SK-N-MC (cell line): ENCODE data around the gene PTPRN2.

Experiments used
- DNase-seq: peaks from one replicate; pipeline ENCODE4 v3.0.0-alpha.2; 2011; ENCODE audit warnings: low read depth, low spot score
- H3K27ac ChIP-seq: fragments of 200-600 bp; sonication (generic); 2 replicates; pipeline ENCODE4 v1.5.1; 2016; ENCODE audit warnings: mixed run types
- H3K36me3 ChIP-seq: fragments of 200-600 bp; sonication (generic); 2 replicates; pipeline ENCODE4 v1.6.1; 2017; ENCODE audit warnings: antibody characterized with exemption, low read length, mixed read lengths; ENCODE audit not compliant: insufficient read depth
- H3K4me3 ChIP-seq: fragments of 200-600 bp; sonication (generic); 2 replicates; pipeline ENCODE4 v1.5.1; 2016
- H3K9ac ChIP-seq: fragments of 200-600 bp; sonication (generic); 2 replicates; pipeline ENCODE4 v1.8.0; 2017; ENCODE audit warnings: mixed run types, mixed read lengths; ENCODE audit not compliant: insufficient read length
- H3K9me3 ChIP-seq: fragments of 200-600 bp; sonication (generic); 2 replicates; pipeline ENCODE4 v1.6.1; 2017; ENCODE audit warnings: low read depth, mild to moderate bottlenecking, antibody characterized with exemption, low read length, moderate library complexity, mixed read lengths
- EZH2 ChIP-seq: fragments of 200-600 bp; sonication (generic); IDR thresholded peaks from one replicate; pipeline ENCODE4 v1.6.1; 2017; ENCODE audit warnings: antibody characterized with exemption
- FOXP2 ChIP-seq: optimal IDR thresholded peaks from 2 replicates; pipeline ENCODE3; 2011; ENCODE audit warnings: mild to moderate bottlenecking, moderate library complexity; ENCODE audit not compliant: insufficient read depth; ENCODE audit errors: extremely low read length, control extremely low read depth
- POLR2AphosphoS5 ChIP-seq: IDR thresholded peaks from 2 replicates; pipeline ENCODE4 v1.6.1; 2012; ENCODE audit warnings: mild to moderate bottlenecking, low read depth, low read length, borderline replicate concordance

PTPRN2 gene

DNA sequence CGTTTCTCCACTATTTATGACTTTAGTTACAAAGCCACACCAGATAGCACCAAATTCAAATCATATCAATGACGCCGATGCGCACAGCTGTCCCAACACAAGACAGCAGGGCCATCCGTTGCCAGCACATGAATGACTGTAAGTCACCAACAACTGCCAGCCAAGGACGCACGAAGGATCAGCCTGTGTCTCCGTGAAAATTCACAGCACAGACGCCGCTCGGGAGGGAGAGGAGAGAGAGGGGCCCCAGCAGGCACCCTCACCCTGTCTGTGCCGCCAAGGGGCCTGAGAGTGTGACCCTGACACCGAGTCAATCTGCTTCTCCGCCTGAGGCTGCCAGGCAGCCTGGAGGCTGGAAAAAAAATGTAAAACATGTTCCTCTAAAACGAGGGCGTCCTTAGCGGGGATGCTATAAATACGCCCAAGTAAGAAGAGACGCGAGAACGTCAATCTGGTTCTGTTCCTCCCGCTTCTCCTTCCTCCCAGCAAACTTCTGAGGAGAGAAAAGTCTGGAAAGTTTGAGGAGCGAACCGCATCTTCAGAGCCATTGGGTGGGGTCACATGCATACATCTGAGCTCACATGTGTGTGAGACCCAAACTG lies 111.2 kb downstream of the PTPRN2 start:
- Histone ChIP-seq H3K36me3 (no peaks in the 10 kb centered on the region), H3K27ac (no peak overlapping the region), H3K4me3 (no peak overlapping the region), H3K9ac (no peak overlapping the region), H3K9me3 (no peaks in the 10 kb centered on the region)
- no peak for DNase-seq
- TF ChIP-seq POLR2AphosphoS5 (no peak), EZH2 (no peak), FOXP2 (no peak)

DNA sequence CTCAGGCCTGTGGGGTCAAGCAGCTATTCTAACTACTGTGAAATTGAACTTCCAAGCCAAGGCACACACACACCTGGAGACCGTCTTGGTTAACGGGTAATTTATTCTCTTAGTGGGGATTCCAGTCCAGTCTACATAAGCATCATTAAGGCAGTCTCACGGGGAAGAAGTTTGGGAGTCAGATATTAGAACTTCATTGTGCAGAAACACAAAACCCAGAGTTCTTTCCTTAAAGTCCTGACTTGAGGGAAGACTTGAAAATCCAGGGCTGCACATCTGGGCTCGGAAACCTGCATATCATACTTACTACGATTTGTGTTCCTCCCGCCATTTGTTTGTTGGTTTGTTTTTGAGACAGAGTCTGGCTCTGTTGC lies 112.0 kb downstream of the PTPRN2 start:
- DNase-seq = no peak
- no peaks in the 10 kb centered on the region for H3K9me3 ChIP-seq
- no peak overlapping the region for H3K9ac ChIP-seq
- no peak overlapping the region for H3K4me3 ChIP-seq
- TF ChIP-seq POLR2AphosphoS5 = no peak
- no peak for TF ChIP-seq EZH2
- no peak for TF ChIP-seq FOXP2
- no peaks in the 10 kb centered on the region for H3K36me3 ChIP-seq
- no peak overlapping the region for H3K27ac ChIP-seq

DNA sequence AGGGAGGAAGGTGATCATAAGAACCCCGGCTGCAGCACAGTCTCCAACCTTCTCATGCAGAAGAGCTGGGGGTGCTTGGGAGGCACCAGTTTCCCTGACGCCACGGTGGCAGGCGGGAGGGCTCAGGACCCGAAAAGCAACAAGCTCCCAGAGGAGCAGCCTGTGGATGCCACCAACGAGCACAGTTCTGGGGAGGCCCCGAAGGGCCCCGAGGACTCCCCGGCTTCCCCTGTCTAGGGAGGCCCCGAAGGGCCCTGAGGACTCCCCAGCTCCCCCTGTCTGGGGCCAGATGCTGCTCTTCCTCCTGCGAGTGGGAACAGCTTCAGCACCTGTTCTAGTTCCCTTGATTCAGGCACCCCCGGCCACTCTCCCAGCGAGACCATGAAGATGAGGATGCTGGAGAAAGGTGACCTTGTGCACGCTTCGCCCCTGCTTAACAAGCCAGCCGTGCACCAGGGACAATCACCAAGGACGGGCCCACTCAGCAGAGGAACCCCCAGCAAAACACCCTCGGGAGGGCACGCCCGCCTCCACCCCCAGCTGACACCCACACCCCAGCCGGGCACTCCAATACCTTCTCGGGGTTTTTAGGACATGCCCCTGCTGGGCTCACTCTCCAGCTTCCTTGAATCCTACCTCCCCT lies 112.5 kb downstream of the PTPRN2 start:
- Histone ChIP-seq H3K9me3 (no peaks in the 10 kb centered on the region), H3K9ac (no peak overlapping the region), H3K4me3 (no peak overlapping the region), H3K36me3 (no peaks in the 10 kb centered on the region), H3K27ac (no peak overlapping the region)
- no peak for DNase-seq
- no peak for TF ChIP-seq POLR2AphosphoS5

DNA sequence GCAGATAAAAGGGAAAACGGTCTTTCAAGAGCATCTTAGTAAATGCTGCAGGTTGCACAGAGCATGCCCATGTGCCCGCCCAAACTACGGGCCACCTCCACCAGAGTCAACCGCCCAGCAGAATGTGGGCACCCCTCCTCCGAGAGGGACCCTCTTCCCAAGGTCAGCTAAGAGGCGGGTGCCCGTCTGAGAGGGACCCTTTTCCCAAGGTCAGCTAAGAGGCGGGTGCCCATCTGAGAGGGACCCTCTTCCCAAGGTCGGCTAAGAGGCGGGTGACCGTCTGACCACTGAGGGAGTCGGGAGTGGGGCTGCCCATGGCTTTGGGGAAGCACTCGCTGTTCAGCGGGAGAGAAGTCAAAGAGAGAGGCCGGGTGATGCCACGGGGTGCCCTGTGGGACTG lies 113.1 kb downstream of the PTPRN2 start:
- no peak for TF ChIP-seq EZH2
- no peak for TF ChIP-seq POLR2AphosphoS5
- no peak for TF ChIP-seq FOXP2
- DNase-seq = no peak
- Histone ChIP-seq H3K9ac (no peak overlapping the region), H3K4me3 (no peak overlapping the region), H3K27ac (no peak overlapping the region), H3K36me3 (no peaks in the 10 kb centered on the region), H3K9me3 (no peaks in the 10 kb centered on the region)

DNA sequence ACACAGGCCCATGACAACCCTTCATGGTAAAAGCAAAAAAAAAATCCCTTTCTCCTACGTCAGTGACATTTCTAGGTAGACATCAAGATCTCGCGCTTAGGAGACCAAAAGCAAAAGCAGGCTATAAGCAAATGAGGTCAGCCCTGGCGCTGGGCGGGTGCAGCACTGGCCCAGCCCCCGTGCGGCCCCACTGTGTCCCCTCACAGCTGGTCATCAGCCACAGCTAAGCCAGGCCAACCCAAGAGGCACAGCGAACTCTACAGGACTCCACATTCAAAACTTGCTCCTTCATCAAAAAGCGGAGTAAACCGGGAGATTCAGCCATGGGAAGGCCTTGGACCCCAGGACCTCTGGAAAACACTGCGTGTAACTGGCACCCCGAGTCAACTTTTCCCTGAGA lies 113.7 kb downstream of the PTPRN2 start:
- H3K36me3 ChIP-seq = no peaks in the 10 kb centered on the region
- no peak overlapping the region for H3K4me3 ChIP-seq
- H3K9me3 ChIP-seq = no peaks in the 10 kb centered on the region
- H3K27ac ChIP-seq = no peak overlapping the region
- H3K9ac ChIP-seq = no peak overlapping the region
- DNase-seq = no peak
- TF ChIP-seq EZH2 = no peak
- no peak for TF ChIP-seq FOXP2
- TF ChIP-seq POLR2AphosphoS5 = no peak

DNA sequence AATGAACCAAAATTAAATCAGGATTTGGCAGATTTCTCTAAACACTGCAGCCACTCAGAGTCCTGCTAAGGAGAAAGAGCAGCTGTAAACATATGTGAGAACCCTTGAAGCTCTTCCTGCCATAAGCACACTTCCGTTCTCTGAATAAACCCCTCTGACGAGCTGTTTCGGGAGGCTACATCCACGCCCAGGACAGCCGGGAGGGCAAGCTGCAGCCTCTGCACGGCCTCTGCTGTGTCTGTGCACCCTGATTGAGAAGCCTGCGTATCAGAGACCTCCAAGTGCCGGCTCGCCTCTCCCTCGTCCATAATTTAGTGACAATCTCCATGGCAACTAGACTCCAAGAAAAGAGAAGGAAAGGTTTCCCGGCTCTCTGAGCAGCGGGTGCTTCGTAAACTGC lies 114.4 kb downstream of the PTPRN2 start:
- TF ChIP-seq FOXP2 (no peak), POLR2AphosphoS5 (no peak)
- H3K36me3 ChIP-seq = no peaks in the 10 kb centered on the region
- no peak overlapping the region for H3K9ac ChIP-seq
- H3K4me3 ChIP-seq = no peak overlapping the region
- H3K9me3 ChIP-seq = no peaks in the 10 kb centered on the region
- no peak overlapping the region for H3K27ac ChIP-seq
- DNase-seq = no peak

DNA sequence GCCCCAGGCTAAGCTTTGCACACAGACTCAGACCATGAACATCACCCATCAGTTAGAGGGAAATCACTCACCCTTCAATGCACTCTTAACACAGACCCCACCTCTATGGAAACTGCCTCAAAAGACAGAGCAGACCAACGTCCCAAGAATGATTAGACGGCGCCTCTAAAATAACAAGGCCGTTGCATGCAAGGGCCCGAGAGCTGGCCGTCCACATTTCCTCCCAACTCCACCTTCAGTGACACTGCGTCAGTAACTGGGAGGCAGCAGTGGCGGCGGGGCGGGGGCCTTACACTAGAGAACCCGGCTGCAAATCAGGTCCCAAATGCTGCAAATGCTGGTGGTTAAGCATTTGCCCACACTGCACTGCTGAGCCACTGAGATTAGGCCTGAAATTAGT lies 115.0 kb downstream of the PTPRN2 start:
- TF ChIP-seq POLR2AphosphoS5 (no peak), FOXP2 (no peak), EZH2 (no peak)
- H3K4me3 ChIP-seq = no peak overlapping the region
- H3K27ac ChIP-seq = no peak overlapping the region
- DNase-seq = no peak
- H3K9ac ChIP-seq = no peak overlapping the region
- H3K36me3 ChIP-seq = no peaks in the 10 kb centered on the region
- no peaks in the 10 kb centered on the region for H3K9me3 ChIP-seq

DNA sequence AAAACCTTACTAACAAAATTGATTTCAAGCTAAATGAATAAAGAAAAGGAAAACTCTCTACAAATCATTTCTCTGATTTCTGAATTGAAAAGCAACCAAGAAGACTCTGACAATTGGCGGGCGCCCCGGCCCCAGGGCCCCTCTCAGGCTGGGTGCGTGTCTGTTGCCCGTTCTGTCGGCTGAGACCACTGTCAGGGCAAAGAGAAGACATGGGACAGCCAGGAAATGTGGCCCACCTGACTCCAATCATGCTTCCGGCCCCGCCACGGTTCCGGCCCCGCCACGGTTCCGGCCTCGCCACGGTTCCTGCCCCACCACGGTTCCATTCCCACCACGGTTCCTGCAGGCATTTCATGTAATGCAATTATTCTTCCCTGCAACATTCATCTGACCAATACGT lies 115.9 kb downstream of the PTPRN2 start:
- no peak for DNase-seq
- TF ChIP-seq POLR2AphosphoS5 (no peak), FOXP2 (no peak), EZH2 (no peak)
- no peaks in the 10 kb centered on the region for H3K36me3 ChIP-seq
- no peak overlapping the region for H3K27ac ChIP-seq
- H3K9ac ChIP-seq = no peak overlapping the region
- no peak overlapping the region for H3K4me3 ChIP-seq
- H3K9me3 ChIP-seq = no peaks in the 10 kb centered on the region

DNA sequence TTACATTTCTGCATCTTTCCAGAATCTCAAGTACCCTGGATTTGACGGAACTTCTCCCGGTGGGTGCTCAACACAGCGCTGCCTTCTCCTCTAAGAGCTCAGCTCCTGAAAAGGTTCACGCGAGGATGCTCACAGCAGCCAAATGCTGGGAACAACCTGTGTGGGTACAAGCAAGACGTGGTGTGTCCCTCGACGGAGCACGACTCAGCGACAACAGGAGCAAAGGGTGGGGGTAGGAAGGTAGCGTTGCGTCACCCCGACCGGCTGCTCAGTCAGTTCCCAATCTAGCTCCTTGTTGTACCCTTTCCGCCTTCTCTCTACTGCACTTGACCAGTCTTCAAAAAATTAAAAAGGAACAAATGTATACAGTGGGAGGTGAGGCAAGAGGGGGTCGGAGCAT lies 117.3 kb downstream of the PTPRN2 start:
- no peak overlapping the region for H3K9ac ChIP-seq
- no peaks in the 10 kb centered on the region for H3K9me3 ChIP-seq
- no peak overlapping the region for H3K4me3 ChIP-seq
- TF ChIP-seq POLR2AphosphoS5 (no peak), EZH2 (no peak)
- no peak overlapping the region for H3K27ac ChIP-seq
- H3K36me3 ChIP-seq = no peaks in the 10 kb centered on the region
- no peak for DNase-seq
